ENCODE results near the gene CDKAL1. TPM values are rescaled to one million over a fixed set of nuclear protein-coding genes. Genes with fewer than 3 reads are reported as not detected.

Gene CDKAL1
- total RNA-seq, 1 experiment from 2014 or later = 20.6 TPM

DNA sequence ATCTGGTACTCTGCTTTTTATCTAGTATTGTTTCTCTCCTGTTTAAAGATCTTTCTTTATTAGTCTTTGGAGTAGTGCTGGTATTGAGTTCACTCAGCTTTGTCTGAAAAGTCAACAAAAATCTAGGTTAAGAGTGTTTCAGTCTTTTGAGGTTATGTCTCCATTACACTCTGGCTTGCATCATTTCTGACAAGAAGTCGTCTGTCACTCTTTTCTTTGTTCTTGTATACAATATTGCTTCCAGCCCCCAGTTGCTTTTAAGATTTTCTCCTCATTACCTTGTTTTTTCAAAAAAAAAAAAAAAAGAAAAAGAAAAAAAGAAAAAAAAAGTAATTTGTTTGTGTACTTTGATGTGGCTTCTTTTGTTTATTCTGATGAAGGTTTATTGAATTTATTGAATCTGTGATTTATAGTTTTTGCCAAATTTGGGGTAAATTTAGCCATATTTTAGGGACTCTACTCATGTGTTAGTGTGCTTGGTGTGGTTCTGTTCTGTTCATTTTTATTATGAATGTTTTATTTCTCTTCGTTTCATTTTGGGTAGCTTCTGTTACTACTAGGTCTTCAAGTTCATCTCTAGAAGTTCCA lies 408.9 kb downstream of the CDKAL1 start:
- ChIA-PET POLR2A (no interaction called here), CTCF (no interaction called here)
- TF ChIP-seq ETV6 (CRISPR knock-in tag; IDR thresholded peaks at IDR 0.05) (no peak), ZNF317 (CRISPR knock-in tag; IDR thresholded peaks at IDR 0.05; ENCODE audit: borderline replicate concordance, low read depth) (peak; percentile 95)
- H3K36me3 Mint-ChIP-seq = peaks cover 23% of the 10 kb centered on the region
- H3K9me3 Mint-ChIP-seq = peaks cover 25% of the 10 kb centered on the region
- DNase-seq (ENCODE audit: low spot score) (no peak), ATAC-seq (no peak)
- no peaks in the 10 kb centered on the region; the same call in 1 of the 2 replicates for H3K27me3 Mint-ChIP-seq (ENCODE audit: low read depth)
- H3K27ac Mint-ChIP-seq = no peak overlapping the region
- H3K4me3 Mint-ChIP-seq = no peak overlapping the region
- peaks cover 10% of the 10 kb centered on the region for H3K4me1 Mint-ChIP-seq

DNA sequence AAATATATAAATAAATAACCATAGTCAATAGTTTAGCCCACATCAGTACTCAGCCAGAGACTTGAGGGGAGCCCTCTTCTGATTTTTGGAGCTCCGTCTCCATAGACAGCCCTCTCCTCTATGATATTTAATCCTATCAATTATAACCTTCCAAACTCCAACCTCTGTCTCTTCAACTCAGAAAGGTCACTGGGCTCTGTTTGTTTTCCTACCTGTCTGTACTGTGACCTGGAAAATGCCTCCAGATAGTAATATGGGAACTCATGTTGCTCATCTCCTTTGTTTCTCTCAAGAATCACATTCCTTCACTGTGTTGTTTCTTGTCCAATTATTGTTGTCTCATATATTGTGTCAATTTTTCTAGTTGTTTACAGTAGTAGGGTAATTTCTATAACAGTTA lies 409.7 kb downstream of the CDKAL1 start:
- ChIA-PET POLR2A (no interaction called here), CTCF (no interaction called here)
- TF ChIP-seq, protein P1, sequence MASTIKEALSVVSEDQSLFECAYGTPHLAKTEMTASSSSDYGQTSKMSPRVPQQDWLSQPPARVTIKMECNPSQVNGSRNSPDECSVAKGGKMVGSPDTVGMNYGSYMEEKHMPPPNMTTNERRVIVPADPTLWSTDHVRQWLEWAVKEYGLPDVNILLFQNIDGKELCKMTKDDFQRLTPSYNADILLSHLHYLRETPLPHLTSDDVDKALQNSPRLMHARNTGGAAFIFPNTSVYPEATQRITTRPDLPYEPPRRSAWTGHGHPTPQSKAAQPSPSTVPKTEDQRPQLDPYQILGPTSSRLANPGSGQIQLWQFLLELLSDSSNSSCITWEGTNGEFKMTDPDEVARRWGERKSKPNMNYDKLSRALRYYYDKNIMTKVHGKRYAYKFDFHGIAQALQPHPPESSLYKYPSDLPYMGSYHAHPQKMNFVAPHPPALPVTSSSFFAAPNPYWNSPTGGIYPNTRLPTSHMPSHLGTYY (CRISPR knock-in tag; IDR thresholded peaks at IDR 0.05) = no peak
- TF ChIP-seq, protein P2, sequence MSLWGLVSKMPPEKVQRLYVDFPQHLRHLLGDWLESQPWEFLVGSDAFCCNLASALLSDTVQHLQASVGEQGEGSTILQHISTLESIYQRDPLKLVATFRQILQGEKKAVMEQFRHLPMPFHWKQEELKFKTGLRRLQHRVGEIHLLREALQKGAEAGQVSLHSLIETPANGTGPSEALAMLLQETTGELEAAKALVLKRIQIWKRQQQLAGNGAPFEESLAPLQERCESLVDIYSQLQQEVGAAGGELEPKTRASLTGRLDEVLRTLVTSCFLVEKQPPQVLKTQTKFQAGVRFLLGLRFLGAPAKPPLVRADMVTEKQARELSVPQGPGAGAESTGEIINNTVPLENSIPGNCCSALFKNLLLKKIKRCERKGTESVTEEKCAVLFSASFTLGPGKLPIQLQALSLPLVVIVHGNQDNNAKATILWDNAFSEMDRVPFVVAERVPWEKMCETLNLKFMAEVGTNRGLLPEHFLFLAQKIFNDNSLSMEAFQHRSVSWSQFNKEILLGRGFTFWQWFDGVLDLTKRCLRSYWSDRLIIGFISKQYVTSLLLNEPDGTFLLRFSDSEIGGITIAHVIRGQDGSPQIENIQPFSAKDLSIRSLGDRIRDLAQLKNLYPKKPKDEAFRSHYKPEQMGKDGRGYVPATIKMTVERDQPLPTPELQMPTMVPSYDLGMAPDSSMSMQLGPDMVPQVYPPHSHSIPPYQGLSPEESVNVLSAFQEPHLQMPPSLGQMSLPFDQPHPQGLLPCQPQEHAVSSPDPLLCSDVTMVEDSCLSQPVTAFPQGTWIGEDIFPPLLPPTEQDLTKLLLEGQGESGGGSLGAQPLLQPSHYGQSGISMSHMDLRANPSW (CRISPR knock-in tag; conservative IDR thresholded peaks at IDR 0.05; ENCODE audit: low read depth) = no peak
- TF ChIP-seq, protein P3, sequence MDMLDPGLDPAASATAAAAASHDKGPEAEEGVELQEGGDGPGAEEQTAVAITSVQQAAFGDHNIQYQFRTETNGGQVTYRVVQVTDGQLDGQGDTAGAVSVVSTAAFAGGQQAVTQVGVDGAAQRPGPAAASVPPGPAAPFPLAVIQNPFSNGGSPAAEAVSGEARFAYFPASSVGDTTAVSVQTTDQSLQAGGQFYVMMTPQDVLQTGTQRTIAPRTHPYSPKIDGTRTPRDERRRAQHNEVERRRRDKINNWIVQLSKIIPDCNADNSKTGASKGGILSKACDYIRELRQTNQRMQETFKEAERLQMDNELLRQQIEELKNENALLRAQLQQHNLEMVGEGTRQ (CRISPR knock-in tag; IDR thresholded peaks at IDR 0.05) = no peak
- TF ChIP-seq, protein P4, sequence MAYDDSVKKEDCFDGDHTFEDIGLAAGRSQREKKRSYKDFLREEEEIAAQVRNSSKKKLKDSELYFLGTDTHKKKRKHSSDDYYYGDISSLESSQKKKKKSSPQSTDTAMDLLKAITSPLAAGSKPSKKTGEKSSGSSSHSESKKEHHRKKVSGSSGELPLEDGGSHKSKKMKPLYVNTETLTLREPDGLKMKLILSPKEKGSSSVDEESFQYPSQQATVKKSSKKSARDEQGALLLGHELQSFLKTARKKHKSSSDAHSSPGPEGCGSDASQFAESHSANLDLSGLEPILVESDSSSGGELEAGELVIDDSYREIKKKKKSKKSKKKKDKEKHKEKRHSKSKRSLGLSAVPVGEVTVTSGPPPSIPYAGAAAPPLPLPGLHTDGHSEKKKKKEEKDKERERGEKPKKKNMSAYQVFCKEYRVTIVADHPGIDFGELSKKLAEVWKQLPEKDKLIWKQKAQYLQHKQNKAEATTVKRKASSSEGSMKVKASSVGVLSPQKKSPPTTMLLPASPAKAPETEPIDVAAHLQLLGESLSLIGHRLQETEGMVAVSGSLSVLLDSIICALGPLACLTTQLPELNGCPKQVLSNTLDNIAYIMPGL (CRISPR knock-in tag; IDR thresholded peaks at IDR 0.05) = no peak
- no peak for TF ChIP-seq ZNF219 (CRISPR knock-in tag; IDR thresholded peaks at IDR 0.05; ENCODE audit: borderline replicate concordance)
- no peaks in the 10 kb centered on the region; the same call in 1 of the 2 replicates for H3K27me3 Mint-ChIP-seq (ENCODE audit: low read depth)
- peaks cover 25% of the 10 kb centered on the region for H3K9me3 Mint-ChIP-seq
- DNase-seq (ENCODE audit: low spot score) = no peak
- ATAC-seq = no peak
- H3K27ac Mint-ChIP-seq = no peak overlapping the region
- peaks cover 23% of the 10 kb centered on the region for H3K36me3 Mint-ChIP-seq
- H3K4me3 Mint-ChIP-seq = no peak overlapping the region
- peaks cover 7% of the 10 kb centered on the region for H3K4me1 Mint-ChIP-seq

DNA sequence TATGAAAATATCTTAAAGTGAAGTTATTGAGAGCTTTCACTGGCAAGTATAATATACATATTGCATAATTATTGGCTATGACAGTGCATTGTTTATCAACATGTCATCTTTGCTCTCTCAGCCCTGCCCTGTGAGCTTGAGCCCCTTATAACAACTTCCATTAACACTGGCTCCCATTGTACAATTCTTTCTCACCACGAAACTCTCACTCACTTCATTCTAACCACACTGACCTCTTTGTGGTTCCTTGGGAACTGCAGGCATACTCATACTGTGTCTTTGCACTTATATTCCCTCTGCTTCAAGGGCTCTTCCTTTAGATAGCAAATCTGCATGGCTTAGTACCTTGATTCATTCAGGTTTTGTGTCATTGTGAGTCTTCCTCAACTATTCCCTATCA lies 411.8 kb downstream of the CDKAL1 start:
- Mint-ChIP-seq H3K36me3 (peaks cover 23% of the 10 kb centered on the region), H3K4me1 (0 out of 2 replicates have a peak, but pooled peaks cover 4% of the 10 kb centered on the region), H3K27me3 (ENCODE audit: low read depth) (no peaks in the 10 kb centered on the region; the same call in 1 of the 2 replicates), H3K9me3 (peaks cover 25% of the 10 kb centered on the region), H3K4me3 (no peak overlapping the region), H3K27ac (no peak overlapping the region)
- CTCF ChIA-PET = no interaction called here
- DNase-seq (ENCODE audit: low spot score) (no peak), ATAC-seq (peak; percentile 86)
- no peak for TF ChIP-seq FOXJ3 (CRISPR knock-in tag; IDR thresholded peaks at IDR 0.05; ENCODE audit: borderline replicate concordance)
- TF ChIP-seq, protein P5, sequence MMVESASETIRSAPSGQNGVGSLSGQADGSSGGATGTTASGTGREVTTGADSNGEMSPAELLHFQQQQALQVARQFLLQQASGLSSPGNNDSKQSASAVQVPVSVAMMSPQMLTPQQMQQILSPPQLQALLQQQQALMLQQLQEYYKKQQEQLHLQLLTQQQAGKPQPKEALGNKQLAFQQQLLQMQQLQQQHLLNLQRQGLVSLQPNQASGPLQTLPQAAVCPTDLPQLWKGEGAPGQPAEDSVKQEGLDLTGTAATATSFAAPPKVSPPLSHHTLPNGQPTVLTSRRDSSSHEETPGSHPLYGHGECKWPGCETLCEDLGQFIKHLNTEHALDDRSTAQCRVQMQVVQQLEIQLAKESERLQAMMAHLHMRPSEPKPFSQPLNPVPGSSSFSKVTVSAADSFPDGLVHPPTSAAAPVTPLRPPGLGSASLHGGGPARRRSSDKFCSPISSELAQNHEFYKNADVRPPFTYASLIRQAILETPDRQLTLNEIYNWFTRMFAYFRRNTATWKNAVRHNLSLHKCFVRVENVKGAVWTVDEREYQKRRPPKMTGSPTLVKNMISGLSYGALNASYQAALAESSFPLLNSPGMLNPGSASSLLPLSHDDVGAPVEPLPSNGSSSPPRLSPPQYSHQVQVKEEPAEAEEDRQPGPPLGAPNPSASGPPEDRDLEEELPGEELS (CRISPR knock-in tag; IDR thresholded peaks at IDR 0.05) = no peak
- TF ChIP-seq, protein P6, sequence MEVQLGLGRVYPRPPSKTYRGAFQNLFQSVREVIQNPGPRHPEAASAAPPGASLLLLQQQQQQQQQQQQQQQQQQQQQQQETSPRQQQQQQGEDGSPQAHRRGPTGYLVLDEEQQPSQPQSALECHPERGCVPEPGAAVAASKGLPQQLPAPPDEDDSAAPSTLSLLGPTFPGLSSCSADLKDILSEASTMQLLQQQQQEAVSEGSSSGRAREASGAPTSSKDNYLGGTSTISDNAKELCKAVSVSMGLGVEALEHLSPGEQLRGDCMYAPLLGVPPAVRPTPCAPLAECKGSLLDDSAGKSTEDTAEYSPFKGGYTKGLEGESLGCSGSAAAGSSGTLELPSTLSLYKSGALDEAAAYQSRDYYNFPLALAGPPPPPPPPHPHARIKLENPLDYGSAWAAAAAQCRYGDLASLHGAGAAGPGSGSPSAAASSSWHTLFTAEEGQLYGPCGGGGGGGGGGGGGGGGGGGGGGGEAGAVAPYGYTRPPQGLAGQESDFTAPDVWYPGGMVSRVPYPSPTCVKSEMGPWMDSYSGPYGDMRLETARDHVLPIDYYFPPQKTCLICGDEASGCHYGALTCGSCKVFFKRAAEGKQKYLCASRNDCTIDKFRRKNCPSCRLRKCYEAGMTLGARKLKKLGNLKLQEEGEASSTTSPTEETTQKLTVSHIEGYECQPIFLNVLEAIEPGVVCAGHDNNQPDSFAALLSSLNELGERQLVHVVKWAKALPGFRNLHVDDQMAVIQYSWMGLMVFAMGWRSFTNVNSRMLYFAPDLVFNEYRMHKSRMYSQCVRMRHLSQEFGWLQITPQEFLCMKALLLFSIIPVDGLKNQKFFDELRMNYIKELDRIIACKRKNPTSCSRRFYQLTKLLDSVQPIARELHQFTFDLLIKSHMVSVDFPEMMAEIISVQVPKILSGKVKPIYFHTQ (CRISPR knock-in tag; IDR thresholded peaks at IDR 0.05) = no peak
- TF ChIP-seq TEAD1 (CRISPR knock-in tag; IDR thresholded peaks at IDR 0.05) = no peak
- no peak for TF ChIP-seq ETV6 (CRISPR knock-in tag; IDR thresholded peaks at IDR 0.05)
- TF ChIP-seq FOXP1 (CRISPR knock-in tag; IDR thresholded peaks at IDR 0.05; ENCODE audit: borderline replicate concordance) = no peak
- no peak for TF ChIP-seq RELA (CRISPR knock-in tag; IDR thresholded peaks at IDR 0.05; ENCODE audit: borderline replicate concordance)
- no peak for TF ChIP-seq PRRX2 (CRISPR knock-in tag; IDR thresholded peaks at IDR 0.05)
- TF ChIP-seq ZNF263 (CRISPR knock-in tag; IDR thresholded peaks at IDR 0.05; ENCODE audit: low read depth) = no peak
- no peak for TF ChIP-seq GABPB1 (CRISPR knock-in tag; IDR thresholded peaks at IDR 0.05)
- TF ChIP-seq ZBTB21 (CRISPR knock-in tag; IDR thresholded peaks at IDR 0.05; ENCODE audit: borderline replicate concordance) = no peak
- TF ChIP-seq, protein P7, sequence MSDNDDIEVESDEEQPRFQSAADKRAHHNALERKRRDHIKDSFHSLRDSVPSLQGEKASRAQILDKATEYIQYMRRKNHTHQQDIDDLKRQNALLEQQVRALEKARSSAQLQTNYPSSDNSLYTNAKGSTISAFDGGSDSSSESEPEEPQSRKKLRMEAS (CRISPR knock-in tag; IDR thresholded peaks at IDR 0.05) = no peak
- TF ChIP-seq ELF4 (CRISPR knock-in tag; IDR thresholded peaks at IDR 0.05; ENCODE audit: low read depth) = no peak
- TF ChIP-seq NR3C1 (CRISPR knock-in tag; conservative IDR thresholded peaks at IDR 0.05; ENCODE audit: low read depth) = no peak
- POLR2A ChIA-PET = no interaction called here
